Measurements from ENCODE around the gene GLYAT. TPM values are rescaled to one million over a fixed set of nuclear protein-coding genes. Genes with fewer than 3 reads are reported as not detected.
"Not testable (repeated sequence)": the region's sequence is repeated elsewhere in the genome, so short reads cannot be mapped to it uniquely, and the experiment has no call there.

GLYAT gene
- total RNA-seq, 1 donor from 2014 or later = 0.22 TPM

GRCh38 chr11:58691675-58692074, 40.1 kb downstream of the GLYAT start:
- intact Hi-C loops (cut with DNase I) = no loop called here

GRCh38 chr11:58688789-58689503, 42.8 kb downstream of the GLYAT start:
- no peak for DNase-seq (ENCODE audit: low spot score)
- intact Hi-C loops (cut with DNase I) = no loop called here

More at GRCh38 chr11:58691675-58692074, 40.1 kb downstream of the GLYAT start:
- no peak for DNase-seq (ENCODE audit: low spot score)

- intact Hi-C loops (cut with DNase I) = no loop called here
- DNase-seq (ENCODE audit: low spot score) = no peak
These were observed 45.6 kb downstream of the GLYAT start for GRCh38 chr11:58685973-58686722.

GRCh38 chr11:58682660-58683059, 49.1 kb downstream of the GLYAT start:
- intact Hi-C loops (cut with DNase I); DNase-seq (ENCODE audit: low spot score): not testable (repeated sequence)

- intact Hi-C loops (cut with DNase I); DNase-seq (ENCODE audit: low spot score): not testable (repeated sequence)
These were observed 54.2 kb downstream of the GLYAT start for GRCh38 chr11:58677536-58677935.

- no peak for DNase-seq (ENCODE audit: low spot score)
- intact Hi-C loops (cut with DNase I) = no loop called here
These were observed 55.1 kb downstream of the GLYAT start for GRCh38 chr11:58676563-58677135.

- intact Hi-C loops (cut with DNase I) = loop anchor here (1.0 kb wide), 1 partner anchor 98 kb away; no protein-coding TSS in a partner anchor
These were observed 56.2 kb downstream of the GLYAT start for GRCh38 chr11:58675334-58676155.

GRCh38 chr11:58674609-58675008, 57.1 kb downstream of the GLYAT start:
- DNase-seq (ENCODE audit: low spot score) = no peak
- intact Hi-C loops (cut with DNase I) = loop anchor here (1.0 kb wide), 1 partner anchor 97 kb away; no protein-coding TSS in a partner anchor

More at GRCh38 chr11:58675334-58676155, 56.2 kb downstream of the GLYAT start:
- peak; percentile 82 for DNase-seq (ENCODE audit: low spot score)

GRCh38 chr11:58671983-58672633, 59.6 kb downstream of the GLYAT start:
- intact Hi-C loops (cut with DNase I) = no loop called here
- DNase-seq (ENCODE audit: low spot score) = no peak

GRCh38 chr11:58659910-58660570, 71.7 kb downstream of the GLYAT start:
- intact Hi-C loops (cut with DNase I) = no loop called here
- DNase-seq (ENCODE audit: low spot score) = no peak

GRCh38 chr11:58659404-58659803, 72.3 kb downstream of the GLYAT start:
- no peak for DNase-seq (ENCODE audit: low spot score)
- intact Hi-C loops (cut with DNase I) = no loop called here

Other genes starting within 250 kb of the GLYAT start
- not detected for gene OR5B21, start 223.8 kb downstream of the GLYAT start, total RNA-seq
- gene LPXN, start 156.1 kb downstream of the GLYAT start, total RNA-seq = 4.4 TPM
- gene ZFP91, start 152.9 kb downstream of the GLYAT start, total RNA-seq = 63.1 TPM
- 1.3 TPM for gene CNTF, start 109.3 kb downstream of the GLYAT start, total RNA-seq
- gene GLYATL2, start 112.8 kb upstream of the GLYAT start, total RNA-seq = 0.27 TPM
- not detected for gene GLYATL1, start 207.5 kb upstream of the GLYAT start, total RNA-seq